Measurements from ENCODE around the gene ATOH8. TPM values are rescaled to one million over a fixed set of nuclear protein-coding genes. Genes with fewer than 3 reads are reported as not detected.

The ATOH8 gene
- total RNA-seq, 1 donor from 2014 or later: 44.9 TPM

GRCh38 chr2:85730686-85731230, 23.0 kb upstream of the ATOH8 start:
- Histone ChIP-seq H3K4me3 (no peak overlapping the region), H3K36me3 (no peaks in the 10 kb centered on the region), H3K9me3 (no peaks in the 10 kb centered on the region), H3K27me3 (ENCODE audit: low read depth) (no peaks in the 10 kb centered on the region), H3K27ac (no peak overlapping the region), H3K4me1 (peaks cover 39% of the 10 kb centered on the region)
- no peak for TF ChIP-seq CTCF (IDR thresholded peaks at IDR 0.05)
- DNase-seq: no peak
- intact Hi-C loops (cut with DNase I): no loop called here
- ATAC-seq: no peak

- ATAC-seq: no peak
- intact Hi-C loops (cut with DNase I): no loop called here
- peaks cover 45% of the 10 kb centered on the region for H3K4me1 ChIP-seq
- no peak overlapping the region for H3K27ac ChIP-seq
- H3K9me3 ChIP-seq: no peaks in the 10 kb centered on the region
- H3K27me3 ChIP-seq (ENCODE audit: low read depth): no peaks in the 10 kb centered on the region
- no peak overlapping the region for H3K4me3 ChIP-seq
- TF ChIP-seq CTCF (IDR thresholded peaks at IDR 0.05): no peak
- H3K36me3 ChIP-seq: no peaks in the 10 kb centered on the region
- DNase-seq: no peak
Observed at GRCh38 chr2:85731606-85732005, 22.2 kb upstream of the ATOH8 start.

- Histone ChIP-seq H3K27me3 (ENCODE audit: low read depth) (no peaks in the 10 kb centered on the region), H3K4me1 (peaks cover 43% of the 10 kb centered on the region), H3K4me3 (no peak overlapping the region), H3K27ac (no peak overlapping the region), H3K9me3 (no peaks in the 10 kb centered on the region), H3K36me3 (no peaks in the 10 kb centered on the region)
- DNase-seq (no peak), ATAC-seq (no peak)
- intact Hi-C loops (cut with DNase I): no loop called here
- no peak for TF ChIP-seq CTCF (IDR thresholded peaks at IDR 0.05)
Observed at GRCh38 chr2:85732467-85733120, 21.2 kb upstream of the ATOH8 start.

- Histone ChIP-seq H3K27me3 (ENCODE audit: low read depth) (no peaks in the 10 kb centered on the region), H3K27ac (no peak overlapping the region), H3K36me3 (no peaks in the 10 kb centered on the region), H3K9me3 (no peaks in the 10 kb centered on the region), H3K4me3 (no peak overlapping the region), H3K4me1 (peaks cover 35% of the 10 kb centered on the region)
- intact Hi-C loops (cut with DNase I): no loop called here
- no peak for TF ChIP-seq CTCF (IDR thresholded peaks at IDR 0.05)
- ATAC-seq: no peak
- DNase-seq: no peak
Observed at GRCh38 chr2:85733121-85733960, 20.4 kb upstream of the ATOH8 start.

- intact Hi-C loops (cut with DNase I): no loop called here
- no peak for TF ChIP-seq CTCF (IDR thresholded peaks at IDR 0.05)
- no peak overlapping the region for H3K4me3 ChIP-seq
Observed at GRCh38 chr2:85734015-85734414, 19.8 kb upstream of the ATOH8 start.

More at GRCh38 chr2:85734015-85734414, 19.8 kb upstream of the ATOH8 start:
- no peaks in the 10 kb centered on the region for H3K9me3 ChIP-seq
- no peak overlapping the region for H3K27ac ChIP-seq
- peaks cover 29% of the 10 kb centered on the region for H3K4me1 ChIP-seq
- ATAC-seq (no peak), DNase-seq (no peak)
- no peaks in the 10 kb centered on the region for H3K36me3 ChIP-seq
- H3K27me3 ChIP-seq (ENCODE audit: low read depth): no peaks in the 10 kb centered on the region
